GM12878 (cell line): ENCODE results near the gene PHRF1. TPM values are rescaled to one million over a fixed set of nuclear protein-coding genes. Genes with fewer than 3 reads are reported as not detected.

Experiments
- ATAC-seq: fragments of 200-7000 bp; cut with Tn5 transposase; 3 replicates; pipeline ENCODE4 v1.9.1; 2020; ENCODE audit warnings: mild to moderate bottlenecking, moderate library complexity
- BruUV-seq: library from RNA; stranded (reverse); fragments of 400-500 nt; replicated peaks from 2 replicates; lab custom pipeline; 2021; lab: Mats Ljungman, UMichigan
- CTCF ChIA-PET: fragments of 300-600 bp; sonication (Branson Sonifier 250); formaldehyde crosslinking; extraction: SDS; loops from one replicate; lab custom pipeline; 2021; ENCODE audit warnings: inconsistent platforms; lab: Yijun Ruan, JAX
- POLR2A ChIA-PET: fragments of 350-600 bp; formaldehyde crosslinking; extraction: SDS; loops from one replicate; lab custom pipeline; 2021; ENCODE audit warnings: inconsistent platforms; lab: Charles Lee
- RAD21 ChIA-PET: fragments of 300-600 bp; sonication (Branson Sonifier 250); formaldehyde crosslinking; loops from one replicate; lab custom pipeline; 2023; ENCODE audit warnings: antibody characterized with exemption; ENCODE audit not compliant: unreplicated experiment; lab: Charles Lee
- SMC1A ChIA-PET: fragments of 300-600 bp; sonication (Branson Sonifier 250); formaldehyde crosslinking; loops from one replicate; lab custom pipeline; 2023; ENCODE audit not compliant: unreplicated experiment, uncharacterized antibody; lab: Charles Lee
- DNase-seq: peaks from one replicate; pipeline ENCODE4 v3.0.0-alpha.2; 2011; ENCODE audit warnings: low read depth, low spot score
- FAIRE-seq: peaks from 3 replicates; lab custom pipeline; 2011; peaks lifted over from hg19 to GRCh38; lab: Jason Lieb, UNC
- H2AFZ ChIP-seq: 2 replicates; pipeline ENCODE4 v1.6.0; 2011; ENCODE audit warnings: low read depth, low read length, control low read depth; ENCODE audit not compliant: control insufficient read depth
- H3K27ac ChIP-seq: 2 replicates; pipeline ENCODE4 v1.5.1; 2011; ENCODE audit warnings: control low read depth; ENCODE audit not compliant: control insufficient read depth, insufficient read depth
- H3K27me3 ChIP-seq, 2 experiments: replicated peaks in 1 of 2; 2 replicates each; pipeline versions ENCODE4 v1.6.0 to v1.6.1; 2011; ENCODE audit warnings: low read length in 1 of 2; ENCODE audit not compliant: control insufficient read depth in 2 of 2, insufficient read depth in 2 of 2
- H3K36me3 ChIP-seq, 2 experiments: 2 replicates each; pipeline ENCODE4 v1.5.1; 2011; ENCODE audit warnings: low read length in 1 of 2; ENCODE audit not compliant: control insufficient read depth in 2 of 2, insufficient read depth in 2 of 2
- H3K4me1 ChIP-seq: 2 replicates; pipeline ENCODE4 v1.6.1; 2011; ENCODE audit warnings: mild to moderate bottlenecking, low read length, moderate library complexity, mixed read lengths; ENCODE audit not compliant: control insufficient read depth, insufficient read depth
- H3K4me2 ChIP-seq: 2 replicates; pipeline ENCODE4 v1.6.0; 2011; ENCODE audit warnings: control low read depth; ENCODE audit not compliant: control insufficient read depth, insufficient read depth
- H3K4me3 ChIP-seq: fragments of 200-600 bp; sonication (generic); 2 replicates; pipeline ENCODE4 v1.5.1; 2016
- H3K79me2 ChIP-seq: 2 replicates; pipeline ENCODE4 v1.6.0; 2011; ENCODE audit warnings: low read length; ENCODE audit not compliant: control insufficient read depth, insufficient read depth
- H3K9ac ChIP-seq: 2 replicates; pipeline ENCODE4 v1.8.0; 2011; ENCODE audit warnings: low read length, control low read depth, mixed read lengths; ENCODE audit not compliant: control insufficient read depth, insufficient read depth
- H3K9me3 ChIP-seq: replicated peaks from 3 replicates; pipeline ENCODE4 v1.5.1; 2011; ENCODE audit warnings: mild to moderate bottlenecking, low read length; ENCODE audit not compliant: control insufficient read depth, insufficient read depth
- H4K20me1 ChIP-seq: 2 replicates; pipeline ENCODE4 v1.6.0; 2011; ENCODE audit not compliant: control insufficient read depth, insufficient read depth
- NFXL1 ChIP-seq: fragments of 450-650 bp; IDR thresholded peaks from 2 replicates; pipeline ENCODE4 v1.6.1; 2017; ENCODE audit warnings: antibody characterized with exemption, mild to moderate bottlenecking, borderline replicate concordance
- POLR2A ChIP-seq: IDR thresholded peaks from 2 replicates; pipeline ENCODE4 v1.6.1; 2011; ENCODE audit warnings: low read depth, mild to moderate bottlenecking, low read length
- RCOR1 ChIP-seq: conservative IDR thresholded peaks from 2 replicates; pipeline ENCODE4 v1.6.1; 2012; ENCODE audit warnings: low read depth, low read length, improper control_type of control experiment
- SREBF1 ChIP-seq: IDR thresholded peaks from 2 replicates; pipeline ENCODE4 v1.6.1; 2012; ENCODE audit warnings: mild to moderate bottlenecking, low read length
- WRNIP1 ChIP-seq: IDR thresholded peaks from 2 replicates; pipeline ENCODE4 v1.6.1; 2011; ENCODE audit warnings: low read depth, low read length, improper control_type of control experiment, borderline replicate concordance
- YBX1 ChIP-seq: fragments of 450-650 bp; IDR thresholded peaks from 2 replicates; pipeline ENCODE4 v1.6.1; 2016; ENCODE audit warnings: antibody characterized with exemption
- ZBTB33 ChIP-seq: fragments of 450-650 bp; IDR thresholded peaks from 2 replicates; pipeline ENCODE4 v1.6.1; 2017; ENCODE audit warnings: mild to moderate bottlenecking
- WGBS: methylation state at CpG from one replicate; pipeline ENCODE4 v1.1.6; 2016; ENCODE audit warnings: low lambda C conversion rate; ENCODE audit not compliant: insufficient replicate concordance, insufficient coverage; ENCODE audit errors: missing lambda C conversion rate; 5-methylcytosine and 5-hydroxymethylcytosine counted together
- in situ Hi-C: fragments of 300-500 bp; cut with MboI; formaldehyde crosslinking; loops from 9 replicates; pipeline ENCODE4 v1.14.3; 2018; ENCODE audit warnings: mixed read lengths
- intact Hi-C: fragments of 100-400 bp; cut with micrococcal nuclease; formaldehyde crosslinking; loops from one replicate; pipeline ENCODE4 v1.14.2; 2022; ENCODE audit not compliant: unreplicated experiment
- polyA plus RNA-seq, 11 experiments: library from polyadenylated mRNA; depleted of rRNA in 4 of 11; unstranded in 6 of 11; stranded (reverse) in 5 of 11; fragments of >200 nt; fragmentation: Nextera tagmentation in 4 of 11; fragmentation: Illumina TruSeq in 1 of 11; extraction: Ambion mirVana in 4 of 11; extraction: Trizol in 1 of 11; gene quantifications; 1 replicate in 1 of 11; 2 replicates in 10 of 11; pipeline versions ENCODE4 v1.2.1 to v1.2.3, GENCODE V29; 2011 to 2016; ENCODE audit warnings: inconsistent platforms in 2 of 11, missing spikeins in 2 of 11, low read depth in 1 of 11
- total RNA-seq, 4 experiments: library from RNA; depleted of rRNA in 3 of 4; stranded (reverse); fragments of >200 nt in 3 of 4; fragmentation: Illumina TruSeq in 1 of 4; extraction: Trizol in 1 of 4; gene quantifications; 2 replicates each; pipeline versions ENCODE4 v1.2.1 to v1.2.3, GENCODE V29; 2013 to 2021
- TF ChIP-seq, protein P1 (sequence below): fragments of 450-650 bp; IDR thresholded peaks from 2 replicates; pipeline ENCODE4 v1.6.1; 2017; ENCODE audit warnings: low read depth, mild to moderate bottlenecking, moderate library complexity
- TF ChIP-seq, protein P2 (sequence below): fragments of 450-650 bp; IDR thresholded peaks from 2 replicates; pipeline ENCODE4 v1.6.1; 2018; ENCODE audit warnings: mild to moderate bottlenecking, low read depth, moderate library complexity; ENCODE audit not compliant: partially characterized antibody

PHRF1 gene
- total and polyA plus RNA-seq, 10 of the 15 experiments (the other 5 are each of a cell fraction or from before 2014, with no cell fraction given) = 0.13 to 43.5 (median 15.1) TPM

GRCh38 chr11:589798-590197 lies 13.5 kb downstream of the PHRF1 start:
- Histone ChIP-seq H3K9me3 (no peaks in the 10 kb centered on the region), H2AFZ (no peak overlapping the region), H3K36me3 (peaks cover 30 to 45% of the 10 kb centered on the region in 2 experiments), H3K4me2 (no peak overlapping the region), H3K27ac (no peak overlapping the region), H3K27me3 (no peaks in the 10 kb centered on the region), H3K79me2 (no peaks in the 10 kb centered on the region), H3K9ac (no peak overlapping the region), H3K4me1 (no peaks in the 10 kb centered on the region), H3K4me3 (no peak overlapping the region), H4K20me1 (no peaks in the 10 kb centered on the region)
- 95% methylated on average over 26 of the region's 26 CpGs for WGBS
- FAIRE-seq (no peak), ATAC-seq (no peak), DNase-seq (no peak)
- TF ChIP-seq POLR2A (0 out of 2 replicates have a peak, but pooled peaks have one; percentile 47), ZBTB33 (no peak)
- BruUV-seq = no TSS peak
- in situ Hi-C loops = no loop called here
- intact Hi-C loops = no loop called here
- CTCF ChIA-PET = no interaction called here
- RAD21 ChIA-PET = no interaction called here
- SMC1A ChIA-PET = no interaction called here
- POLR2A ChIA-PET = no interaction called here

- no peak for FAIRE-seq
- Histone ChIP-seq H2AFZ (no peak overlapping the region), H3K27ac (no peak overlapping the region), H3K9me3 (no peaks in the 10 kb centered on the region), H3K79me2 (no peaks in the 10 kb centered on the region), H3K36me3 (peaks cover 35 to 47% of the 10 kb centered on the region in 2 experiments), H3K9ac (no peak overlapping the region), H4K20me1 (no peaks in the 10 kb centered on the region), H3K4me2 (no peak overlapping the region), H3K4me3 (no peak overlapping the region), H3K27me3 (no peaks in the 10 kb centered on the region), H3K4me1 (no peaks in the 10 kb centered on the region)
- ChIA-PET RAD21 (no interaction called here), POLR2A (no interaction called here), CTCF (no interaction called here), SMC1A (no interaction called here)
- DNase-seq = no peak
- no peak for ATAC-seq
- in situ Hi-C loops = no loop called here
- 90% methylated on average over 11 of the region's 11 CpGs for WGBS
- intact Hi-C loops = no loop called here
- no TSS peak for BruUV-seq
- TF ChIP-seq YBX1 (no peak), NFXL1 (no peak), RCOR1 (no peak), WRNIP1 (no peak), SREBF1 (no peak)
- TF ChIP-seq, protein P1, sequence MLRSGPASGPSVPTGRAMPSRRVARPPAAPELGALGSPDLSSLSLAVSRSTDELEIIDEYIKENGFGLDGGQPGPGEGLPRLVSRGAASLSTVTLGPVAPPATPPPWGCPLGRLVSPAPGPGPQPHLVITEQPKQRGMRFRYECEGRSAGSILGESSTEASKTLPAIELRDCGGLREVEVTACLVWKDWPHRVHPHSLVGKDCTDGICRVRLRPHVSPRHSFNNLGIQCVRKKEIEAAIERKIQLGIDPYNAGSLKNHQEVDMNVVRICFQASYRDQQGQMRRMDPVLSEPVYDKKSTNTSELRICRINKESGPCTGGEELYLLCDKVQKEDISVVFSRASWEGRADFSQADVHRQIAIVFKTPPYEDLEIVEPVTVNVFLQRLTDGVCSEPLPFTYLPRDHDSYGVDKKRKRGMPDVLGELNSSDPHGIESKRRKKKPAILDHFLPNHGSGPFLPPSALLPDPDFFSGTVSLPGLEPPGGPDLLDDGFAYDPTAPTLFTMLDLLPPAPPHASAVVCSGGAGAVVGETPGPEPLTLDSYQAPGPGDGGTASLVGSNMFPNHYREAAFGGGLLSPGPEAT = no peak
- TF ChIP-seq, protein P2, sequence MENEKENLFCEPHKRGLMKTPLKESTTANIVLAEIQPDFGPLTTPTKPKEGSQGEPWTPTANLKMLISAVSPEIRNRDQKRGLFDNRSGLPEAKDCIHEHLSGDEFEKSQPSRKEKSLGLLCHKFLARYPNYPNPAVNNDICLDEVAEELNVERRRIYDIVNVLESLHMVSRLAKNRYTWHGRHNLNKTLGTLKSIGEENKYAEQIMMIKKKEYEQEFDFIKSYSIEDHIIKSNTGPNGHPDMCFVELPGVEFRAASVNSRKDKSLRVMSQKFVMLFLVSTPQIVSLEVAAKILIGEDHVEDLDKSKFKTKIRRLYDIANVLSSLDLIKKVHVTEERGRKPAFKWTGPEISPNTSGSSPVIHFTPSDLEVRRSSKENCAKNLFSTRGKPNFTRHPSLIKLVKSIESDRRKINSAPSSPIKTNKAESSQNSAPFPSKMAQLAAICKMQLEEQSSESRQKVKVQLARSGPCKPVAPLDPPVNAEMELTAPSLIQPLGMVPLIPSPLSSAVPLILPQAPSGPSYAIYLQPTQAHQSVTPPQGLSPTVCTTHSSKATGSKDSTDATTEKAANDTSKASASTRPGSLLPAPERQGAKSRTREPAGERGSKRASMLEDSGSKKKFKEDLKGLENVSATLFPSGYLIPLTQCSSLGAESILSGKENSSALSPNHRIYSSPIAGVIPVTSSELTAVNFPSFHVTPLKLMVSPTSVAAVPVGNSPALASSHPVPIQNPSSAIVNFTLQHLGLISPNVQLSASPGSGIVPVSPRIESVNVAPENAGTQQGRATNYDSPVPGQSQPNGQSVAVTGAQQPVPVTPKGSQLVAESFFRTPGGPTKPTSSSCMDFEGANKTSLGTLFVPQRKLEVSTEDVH = no peak
Measured at GRCh38 chr11:590997-591396, 14.7 kb downstream of the PHRF1 start.
